WTC11 (cell line): ENCODE data around the gene TLE6.
"Not testable (repeated sequence)": the region's sequence is repeated elsewhere in the genome, so short reads cannot be mapped to it uniquely, and the experiment has no call there.

Experiments used
- CBFB ChIP-seq: sonication (generic); formaldehyde crosslinking; IDR thresholded peaks from 2 replicates; pipeline ENCODE4 v1.8.1; 2022; ENCODE audit warnings: mild to moderate bottlenecking, low read depth, missing genetic modification reagents
- CTCF ChIP-seq: fragments of 200-600 bp; IDR thresholded peaks from 2 replicates; pipeline ENCODE4 v1.8.0; 2022; ENCODE audit warnings: antibody characterized with exemption
- ESRRA ChIP-seq: sonication (generic); formaldehyde crosslinking; IDR thresholded peaks from 2 replicates; pipeline ENCODE4 v1.8.1; 2022; ENCODE audit warnings: mild to moderate bottlenecking, missing genetic modification reagents, borderline replicate concordance
- FOXJ3 ChIP-seq: sonication (generic); formaldehyde crosslinking; IDR thresholded peaks from 2 replicates; pipeline ENCODE4 v1.9.0; 2021; ENCODE audit warnings: missing genetic modification reagents, mild to moderate bottlenecking, borderline replicate concordance
- MAX ChIP-seq: sonication (generic); formaldehyde crosslinking; IDR thresholded peaks from 2 replicates; pipeline ENCODE4 v1.8.0; 2022; ENCODE audit warnings: mild to moderate bottlenecking, missing genetic modification reagents
- ZBTB43 ChIP-seq: sonication (generic); formaldehyde crosslinking; IDR thresholded peaks from 2 replicates; pipeline ENCODE4 v1.8.1; 2023; ENCODE audit warnings: mild to moderate bottlenecking, missing genetic modification reagents

- TF ChIP-seq CTCF; CBFB (CRISPR knock-in tag); ESRRA (CRISPR knock-in tag); ZBTB43 (CRISPR knock-in tag); FOXJ3 (CRISPR knock-in tag); MAX: not testable (repeated sequence)
Measured at GRCh38 chr19:2935863-2936262, 41.5 kb upstream of the TLE6 start.
